22Rv1 (cell line): ENCODE data around the gene SEMA7A.
"Not testable (repeated sequence)": the region's sequence is repeated elsewhere in the genome, so short reads cannot be mapped to it uniquely, and the experiment has no call there.

ENCODE experiments used
- H3K27ac ChIP-seq: fragments of 450-650 bp; 2 replicates; pipeline ENCODE4 v1.5.1; 2017
- CTCF ChIP-seq: fragments of 450-650 bp; IDR thresholded peaks from 2 replicates; pipeline ENCODE4 v1.5.1; 2017; ENCODE audit warnings: mild to moderate bottlenecking
- ZFX ChIP-seq: fragments of 450-650 bp; IDR thresholded peaks from 2 replicates; pipeline ENCODE4 v1.6.1; 2017; ENCODE audit warnings: antibody characterized with exemption, borderline replicate concordance

SEMA7A gene

GRCh38 chr15:74367296-74367854 is 66.4 kb downstream of the SEMA7A start, which contains the start of gene CYP11A1:
Gene CYP11A1, minus strand, starts transcription at chr15:74367646. Its CDS starts 61 bp downstream, at chr15:74367585.
- TF ChIP-seq CTCF (no peak), ZFX (no peak)
- no peak within 1 kb of the TSS for H3K27ac ChIP-seq

GRCh38 chr15:74365598-74366445 is 67.9 kb downstream of the SEMA7A start:
- TF ChIP-seq CTCF: no peak
- no peak for TF ChIP-seq ZFX

GRCh38 chr15:74364936-74365597 is 68.7 kb downstream of the SEMA7A start:
- TF ChIP-seq ZFX (no peak), CTCF (no peak)

More at GRCh38 chr15:74365598-74366445, 67.9 kb downstream of the SEMA7A start:
- H3K27ac ChIP-seq: no peak overlapping the region

GRCh38 chr15:74362482-74362881 is 71.3 kb downstream of the SEMA7A start:
- no peak for TF ChIP-seq ZFX
- no peak for TF ChIP-seq CTCF

More at GRCh38 chr15:74364936-74365597, 68.7 kb downstream of the SEMA7A start:
- no peak overlapping the region for H3K27ac ChIP-seq

GRCh38 chr15:74360855-74361254 is 72.9 kb downstream of the SEMA7A start:
- H3K27ac ChIP-seq: not testable (repeated sequence)

More at GRCh38 chr15:74362482-74362881, 71.3 kb downstream of the SEMA7A start:
- H3K27ac ChIP-seq: no peak overlapping the region

GRCh38 chr15:74359376-74359775 is 74.4 kb downstream of the SEMA7A start:
- H3K27ac ChIP-seq: not testable (repeated sequence)
